ENCODE measurements around the gene ISG20.

Gene ISG20

DNA sequence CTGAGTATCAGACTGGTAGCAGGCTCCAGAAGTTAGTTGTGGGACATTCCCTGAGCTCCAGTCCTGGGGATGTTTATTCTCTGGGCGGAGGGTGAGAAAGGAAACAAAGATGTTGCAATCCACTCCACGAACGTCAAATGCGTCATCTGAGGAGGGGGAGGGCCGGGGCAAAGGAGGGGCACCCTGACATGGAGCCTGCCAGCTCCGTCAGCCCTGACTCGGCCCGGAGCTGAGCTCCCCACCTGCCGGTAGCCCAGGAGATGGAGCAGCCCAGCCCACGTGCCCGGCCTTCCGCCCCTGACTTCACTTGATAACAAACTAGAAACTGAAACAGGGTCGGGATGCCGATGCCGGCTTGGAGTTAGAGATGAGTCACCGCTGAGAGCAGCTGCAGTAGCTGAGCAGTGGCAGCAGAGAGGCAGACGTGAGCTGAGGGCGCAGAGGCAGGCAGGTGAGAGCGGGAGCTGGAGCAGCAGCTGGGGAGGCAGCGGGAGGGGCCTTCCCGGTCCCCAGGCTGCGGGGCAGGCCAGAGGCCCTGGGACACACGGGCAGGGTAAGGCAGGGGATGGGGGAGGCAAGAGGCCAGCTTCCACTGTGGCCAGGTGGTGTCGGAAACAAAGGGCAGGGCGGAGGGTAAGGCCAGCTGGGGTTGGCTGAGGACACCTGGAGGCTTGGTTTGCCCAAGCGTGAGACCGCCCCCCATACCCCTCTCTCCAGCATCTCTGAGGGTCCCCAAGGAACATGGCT is at the start of gene ISG20:
TSS of gene ISG20 (plus strand) at position 391 of the 747 bp plus-strand sequence. CDS start at position 742, 351 bp downstream.
- DNase-seq: peak; percentile 84

DNA sequence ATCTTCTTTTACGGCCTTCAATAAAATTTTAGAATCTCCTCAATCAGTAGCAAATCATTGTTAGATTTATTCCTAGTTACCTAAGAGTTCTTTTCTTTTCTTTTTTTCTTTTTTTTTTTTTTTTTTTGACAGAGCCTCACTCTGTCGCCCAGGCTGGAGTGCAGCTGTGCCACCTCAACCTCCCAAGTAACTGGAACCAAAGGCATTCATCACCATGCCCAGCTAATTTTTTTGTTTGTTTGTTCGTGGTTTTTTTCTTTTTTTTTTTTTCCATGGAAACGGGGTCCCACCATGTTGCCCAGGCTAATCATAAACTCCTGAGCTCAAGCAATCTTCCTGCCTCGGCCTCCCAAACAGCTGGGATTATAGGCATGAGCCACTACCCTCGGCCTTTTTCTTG is 48.1 kb upstream of the ISG20 start:
- DNase-seq: no peak

DNA sequence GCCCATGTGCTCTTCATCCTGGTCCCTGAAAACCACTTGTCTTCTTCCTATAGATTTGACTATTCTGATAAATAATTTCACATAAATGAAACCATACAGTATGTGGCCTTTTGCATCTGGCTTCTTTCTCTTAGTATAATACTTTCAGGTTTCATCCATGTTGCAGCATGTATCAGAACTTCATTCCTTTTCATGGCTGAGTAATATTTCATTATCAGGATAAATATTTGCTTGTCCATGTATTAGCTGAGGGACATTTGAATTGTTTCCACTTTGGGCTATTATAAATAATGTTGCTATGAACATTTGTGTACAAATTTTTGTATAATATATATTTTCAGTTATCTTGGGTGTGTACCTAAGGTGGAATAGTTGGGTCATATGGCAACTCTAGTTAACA is 47.4 kb upstream of the ISG20 start:
- no peak for DNase-seq

DNA sequence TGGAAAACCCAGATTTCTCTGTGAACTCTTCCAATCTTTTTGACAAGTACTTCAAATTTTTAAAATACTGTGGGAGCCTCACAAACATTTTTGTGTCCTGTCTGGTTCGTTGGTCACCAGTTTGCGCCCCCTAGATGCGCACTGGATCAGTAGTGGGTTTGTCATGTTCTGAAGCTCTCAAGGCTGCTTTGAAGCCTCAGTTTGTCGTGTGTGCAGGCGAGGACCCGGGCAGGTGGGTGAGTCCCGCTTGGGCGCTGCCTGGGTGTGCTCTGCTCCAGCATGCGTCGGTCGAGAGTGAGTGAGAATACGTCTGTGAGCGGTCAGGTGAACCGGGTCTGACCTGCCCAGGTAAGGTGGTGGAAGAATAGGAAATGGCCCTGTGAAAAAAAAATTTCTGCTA is 34.9 kb upstream of the ISG20 start:
- DNase-seq: no peak

DNA sequence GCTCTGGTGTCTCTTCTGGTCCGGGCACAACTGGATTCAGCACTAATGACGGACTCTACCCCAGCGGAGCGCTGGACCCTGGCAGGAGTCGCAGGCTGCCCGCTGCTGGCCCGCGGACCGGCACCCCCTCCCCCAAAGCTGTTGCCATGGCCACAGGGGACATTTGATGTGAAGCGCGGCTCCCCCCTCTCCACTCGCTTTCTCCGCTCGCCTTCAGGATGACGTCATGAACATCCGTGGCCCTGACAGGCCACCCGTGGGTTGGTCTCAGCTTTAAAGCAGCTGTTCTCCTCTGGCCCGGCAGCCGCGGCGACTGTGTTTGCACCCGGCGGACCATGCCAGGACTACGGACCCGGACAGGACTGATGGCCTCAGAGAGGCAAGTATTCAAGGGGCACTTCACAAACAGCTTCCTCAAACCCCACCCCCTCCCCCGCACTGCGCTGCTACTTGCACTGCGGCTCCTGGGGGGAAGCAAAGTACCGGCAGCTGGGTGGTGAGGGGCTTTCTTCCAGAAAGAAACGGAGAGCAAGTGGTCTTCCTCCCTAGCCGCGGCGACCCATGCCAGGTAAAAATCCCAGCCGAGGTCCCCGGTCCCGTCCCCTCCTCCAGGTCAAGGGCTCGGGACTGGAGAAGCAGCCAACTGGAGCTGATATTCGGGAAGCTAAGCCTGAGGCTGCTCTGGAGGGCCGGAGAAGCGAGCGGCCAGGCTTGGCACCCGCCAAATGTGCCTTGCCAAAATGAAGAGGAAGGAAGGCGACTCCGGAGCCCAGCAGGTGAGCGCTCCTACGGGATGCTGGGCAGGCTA is 34.2 kb upstream of the ISG20 start:
- no peak for DNase-seq

DNA sequence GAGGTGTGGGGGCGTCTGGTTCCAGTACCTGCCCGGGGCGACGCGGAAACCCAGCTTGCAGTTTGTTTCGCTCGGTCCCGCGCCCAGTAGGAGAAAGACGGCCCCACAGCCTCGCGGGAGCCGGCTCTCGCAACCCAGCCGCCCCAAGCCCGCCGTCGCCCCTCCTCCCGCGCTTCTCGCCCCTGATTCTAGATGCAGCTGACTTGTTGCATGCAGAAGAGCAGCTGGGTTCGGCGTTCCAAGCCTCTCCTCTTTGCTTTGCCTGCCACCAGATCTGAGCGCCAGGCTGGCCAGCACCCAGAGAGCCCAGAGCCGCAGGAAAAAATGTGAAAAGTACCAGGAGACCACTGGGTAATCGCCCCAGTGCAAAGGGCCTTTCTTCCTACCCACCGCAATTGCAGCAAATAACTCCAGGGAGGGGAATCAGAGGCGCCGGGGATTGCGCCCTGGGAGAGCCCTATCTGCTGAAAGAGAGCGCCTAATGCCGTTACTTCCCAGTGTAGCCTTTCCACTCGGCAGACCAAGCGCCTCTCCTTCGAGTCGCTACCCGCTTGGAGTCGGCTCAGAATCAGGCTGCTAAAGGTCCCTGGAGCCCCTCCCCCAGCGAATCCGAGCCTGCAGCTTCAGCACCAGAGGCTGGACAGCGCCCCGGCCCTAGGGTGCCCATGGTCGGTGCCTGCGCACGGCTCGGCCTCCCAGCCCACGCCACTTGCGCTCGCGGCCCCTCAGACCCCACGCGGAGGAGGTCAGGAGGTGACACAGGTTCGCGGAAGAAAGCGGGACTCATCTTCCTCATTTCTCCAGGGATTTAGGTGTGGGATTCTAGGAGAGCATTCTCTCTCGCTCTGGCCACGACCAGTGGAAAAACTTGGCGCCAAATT is 33.4 kb upstream of the ISG20 start:
- DNase-seq: no peak

DNA sequence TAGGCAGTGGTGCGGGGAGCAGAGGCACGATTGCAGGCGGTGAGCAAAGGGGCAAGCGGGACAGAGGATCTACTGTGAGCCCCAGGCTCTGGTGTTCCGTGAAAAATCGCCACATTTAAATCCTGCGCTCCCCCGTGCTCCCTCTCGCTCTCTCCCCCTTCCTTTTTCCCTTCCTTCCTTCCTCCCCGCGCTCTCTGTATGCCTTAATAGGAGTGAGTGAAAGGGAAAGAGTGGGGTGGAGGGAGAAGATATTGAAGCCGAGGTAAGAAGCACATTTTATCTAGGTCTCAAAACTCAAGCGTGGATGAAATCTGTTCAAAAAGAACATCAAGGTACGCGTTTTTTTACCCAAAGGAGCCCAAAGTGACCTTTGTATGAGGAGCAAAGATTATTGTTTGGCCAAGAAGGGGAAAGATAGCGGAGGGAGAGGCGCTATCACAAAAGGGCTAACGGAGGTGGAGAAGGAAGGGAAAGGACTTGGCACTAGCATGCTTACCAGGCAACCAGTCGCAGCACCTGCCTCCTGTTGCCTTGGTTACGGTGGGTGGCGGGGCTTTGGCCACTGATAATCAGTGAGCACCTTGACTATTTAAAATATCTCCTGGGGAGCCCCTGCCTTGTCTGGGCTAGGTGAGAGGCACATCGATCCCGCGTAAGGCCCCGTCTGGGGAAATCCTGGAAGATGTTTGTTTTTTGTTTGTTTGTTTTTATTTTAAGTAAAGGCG is 32.6 kb upstream of the ISG20 start:
- no peak for DNase-seq

DNA sequence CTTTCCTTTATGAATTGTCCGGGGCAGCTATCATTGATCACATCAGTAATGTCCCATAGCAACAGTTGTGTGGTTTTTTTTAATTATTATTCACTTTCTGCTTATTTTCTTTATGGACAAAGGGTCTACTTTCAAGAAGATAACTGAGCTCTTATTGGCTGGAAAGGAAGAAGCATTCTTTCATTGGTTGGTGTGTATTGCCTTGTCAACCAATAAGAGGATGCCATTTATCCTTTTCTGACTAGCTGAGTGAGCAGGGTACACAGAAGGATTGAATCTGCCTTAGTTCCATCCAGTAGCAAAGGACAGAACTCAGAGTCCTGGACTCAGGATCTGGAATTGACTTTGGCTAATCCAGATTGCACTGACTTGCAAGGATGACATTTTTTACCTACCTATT is 30.9 kb upstream of the ISG20 start:
- DNase-seq: no peak

DNA sequence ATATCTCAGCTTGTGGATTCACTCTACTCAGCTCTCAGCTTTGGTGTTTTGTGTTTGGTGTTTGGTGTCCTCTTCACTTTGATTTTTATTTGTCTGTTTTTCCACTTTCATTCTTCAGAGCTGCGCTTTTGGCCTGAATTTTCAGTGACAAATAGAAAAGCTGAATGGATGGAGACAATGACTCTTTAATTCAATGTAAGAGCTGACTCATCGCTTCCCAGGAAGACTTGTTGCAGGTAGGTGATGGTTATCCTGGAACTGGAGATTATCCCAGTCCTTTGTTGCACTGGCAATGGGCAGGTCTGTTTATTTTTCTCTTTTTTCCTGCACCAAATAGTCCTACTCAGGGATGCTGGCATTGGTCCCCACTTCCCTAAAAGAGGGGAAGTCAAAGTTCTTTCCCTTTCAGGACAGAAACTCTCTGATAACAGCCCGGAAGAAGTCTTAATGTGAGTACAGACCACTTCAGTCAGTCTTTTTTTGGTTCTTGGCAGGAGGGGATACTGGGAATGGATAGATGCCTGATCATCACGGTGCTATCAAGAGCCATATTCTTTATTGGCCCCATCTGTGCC is 30.1 kb upstream of the ISG20 start:
- DNase-seq: no peak

DNA sequence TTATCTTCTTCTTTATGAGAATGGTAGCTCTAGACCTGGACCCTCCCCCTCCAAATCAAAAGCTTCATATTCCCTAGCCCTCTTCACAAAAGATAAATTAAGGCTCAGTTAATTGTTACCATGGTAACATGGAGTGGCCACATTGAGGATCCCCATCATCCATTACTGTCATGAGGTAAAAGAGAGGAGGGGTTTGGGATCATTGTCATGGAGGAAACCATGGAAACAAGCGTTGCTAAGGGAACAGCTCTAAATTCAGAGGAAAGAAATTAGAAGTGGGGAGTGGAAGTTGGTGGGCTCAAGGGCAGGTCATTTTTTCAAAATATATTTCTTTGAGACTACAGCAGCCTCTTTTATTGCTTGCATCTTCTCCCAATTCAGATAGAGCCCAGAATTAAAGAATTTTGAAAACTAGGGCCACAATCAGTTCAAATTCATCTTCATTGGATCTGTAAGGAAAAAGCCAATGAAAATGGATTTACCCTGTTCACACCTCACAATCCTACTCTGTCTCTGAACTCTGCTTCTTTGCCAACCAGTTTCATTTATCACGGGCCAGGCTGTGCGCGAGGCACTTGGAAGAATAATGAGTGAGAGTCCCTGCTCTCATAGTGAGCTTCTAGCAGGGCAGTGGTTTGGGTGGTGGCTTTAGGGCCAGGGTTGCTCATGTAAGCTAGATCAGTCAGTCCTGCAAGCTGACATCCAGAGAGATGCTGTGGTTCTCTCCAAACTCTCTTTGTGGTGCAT is 29.3 kb upstream of the ISG20 start:
- no peak for DNase-seq

DNA sequence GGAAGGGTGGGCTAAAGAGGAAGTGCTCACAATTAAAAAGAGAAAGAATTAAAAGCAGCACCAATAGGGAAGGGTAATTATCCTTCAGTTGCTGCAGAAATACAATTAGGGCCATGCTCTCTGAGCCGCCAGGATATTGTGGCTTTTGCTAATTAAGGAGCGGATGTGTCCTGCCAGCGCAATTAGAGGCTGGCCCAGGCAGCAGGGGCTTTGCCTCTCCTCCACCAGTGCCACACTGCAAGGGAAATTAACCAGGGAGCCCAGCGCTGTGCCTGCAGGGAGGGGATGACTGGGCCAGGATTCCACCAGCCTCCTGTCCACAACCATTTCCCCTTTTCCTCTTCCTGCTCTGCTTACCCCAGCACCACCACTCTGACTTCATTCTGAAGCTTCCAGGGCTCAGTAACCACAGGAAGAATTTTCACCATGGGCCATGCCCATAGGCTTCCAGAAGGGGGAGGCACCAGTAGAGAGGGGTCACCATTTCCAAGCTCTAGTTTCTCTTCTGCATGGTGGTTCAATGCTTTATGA is 28.1 kb upstream of the ISG20 start:
- DNase-seq: no peak

DNA sequence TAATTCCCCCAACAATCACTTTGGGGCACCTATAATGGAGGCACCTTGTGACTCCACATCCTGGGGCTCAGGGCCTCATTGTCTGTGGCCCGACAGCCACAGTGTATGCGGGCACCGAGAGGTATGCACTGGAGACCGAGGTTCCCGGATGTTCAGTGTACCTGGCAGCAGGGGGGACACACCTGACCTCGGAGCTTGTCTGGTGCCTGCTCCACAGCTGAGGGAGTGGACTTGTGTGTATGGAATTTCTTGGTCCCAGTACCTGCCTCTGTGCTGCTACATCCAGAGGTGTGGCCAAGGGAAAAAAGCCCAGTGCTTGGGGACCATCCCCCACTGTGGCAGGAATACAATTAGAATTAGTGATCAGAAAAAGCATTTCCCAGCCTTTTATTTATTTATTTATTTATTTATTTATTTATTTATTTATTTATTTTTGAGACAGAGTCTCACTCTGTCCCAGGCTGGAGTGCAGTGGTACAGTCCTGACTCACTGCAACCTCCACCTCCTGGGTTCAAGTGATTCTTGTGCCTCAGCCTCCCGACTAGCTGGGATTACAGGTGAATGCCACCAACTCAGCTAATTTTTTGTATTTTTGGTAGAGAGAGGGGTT is 26.5 kb upstream of the ISG20 start:
- DNase-seq: no peak

DNA sequence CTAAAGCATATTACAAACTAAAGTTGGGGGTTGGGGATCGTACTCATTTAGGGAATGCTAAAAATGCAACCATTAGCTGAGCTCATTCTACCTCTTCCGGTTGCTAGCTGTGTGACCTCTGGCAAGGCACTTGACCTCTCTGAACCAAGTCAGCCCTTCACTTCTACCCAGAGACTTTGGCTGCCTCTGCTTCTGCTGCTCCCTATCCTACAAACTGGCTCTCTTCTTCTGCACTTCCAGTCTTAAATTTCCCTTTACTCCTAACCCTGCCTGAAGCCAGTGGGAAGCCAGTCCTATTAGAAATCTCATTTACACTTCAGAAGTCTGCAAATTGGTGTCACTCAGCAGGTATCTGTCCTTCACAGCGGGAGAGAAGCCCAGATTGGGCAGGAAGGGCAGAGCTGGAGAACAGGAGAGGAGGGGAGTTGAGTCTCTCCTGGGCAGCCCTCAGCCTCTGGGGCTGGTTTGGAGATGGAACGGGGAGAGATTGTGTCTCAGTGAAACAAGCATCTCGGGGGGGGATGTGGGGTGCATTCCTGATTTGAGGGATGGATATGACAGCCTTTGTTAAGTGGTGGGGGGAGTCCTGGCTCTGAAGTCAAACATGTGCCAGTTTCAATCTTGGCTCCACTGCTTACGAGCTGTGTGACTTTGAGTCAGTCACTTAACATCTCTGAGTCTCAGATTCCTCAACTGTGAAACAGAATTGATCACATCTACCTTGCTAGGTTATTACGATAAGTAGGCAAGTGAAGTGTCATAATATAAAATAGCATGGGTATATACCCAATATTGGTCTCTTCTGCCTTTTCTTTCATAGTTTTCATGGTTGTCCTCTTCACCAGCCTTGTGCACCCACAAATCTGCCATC is 25.5 kb upstream of the ISG20 start:
- no peak for DNase-seq

DNA sequence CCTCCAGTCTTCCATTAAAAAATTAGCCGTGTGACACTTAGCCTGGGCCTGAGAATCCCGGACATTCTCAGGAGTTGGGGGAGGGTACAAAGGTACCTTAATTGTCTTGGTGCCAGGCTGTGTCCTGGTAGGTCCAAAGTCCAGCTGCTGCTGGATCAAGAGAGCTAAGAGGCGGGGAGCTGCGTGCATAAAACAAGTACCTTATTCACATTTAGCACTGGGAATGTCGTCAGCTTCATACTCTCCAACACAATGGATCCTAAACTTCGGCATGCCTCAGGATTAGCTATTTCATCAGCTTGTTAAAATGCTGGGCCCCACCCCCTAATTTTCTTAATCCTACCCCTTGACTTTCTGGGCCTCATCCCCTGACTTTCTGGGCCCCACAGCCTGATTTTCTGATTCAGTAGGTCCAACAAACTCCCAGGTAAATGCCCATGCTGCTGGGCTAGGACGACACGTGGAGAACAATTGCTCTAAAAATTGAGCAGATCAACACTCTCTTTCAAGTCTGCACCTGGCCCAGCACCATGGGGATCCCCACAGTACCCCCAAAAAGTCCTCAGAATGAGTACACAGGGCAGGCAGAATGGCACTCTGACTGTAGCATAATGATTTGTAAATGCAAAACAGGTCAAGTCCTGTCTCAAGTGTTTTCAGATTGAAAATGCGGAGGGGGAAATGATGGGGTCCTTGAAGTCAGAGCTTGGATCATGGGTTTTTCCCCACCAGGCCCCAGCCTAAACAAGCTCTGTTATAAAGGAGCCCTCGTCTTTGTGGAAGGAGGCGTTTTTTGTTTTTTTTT is 23.3 kb upstream of the ISG20 start:
- no peak for DNase-seq

DNA sequence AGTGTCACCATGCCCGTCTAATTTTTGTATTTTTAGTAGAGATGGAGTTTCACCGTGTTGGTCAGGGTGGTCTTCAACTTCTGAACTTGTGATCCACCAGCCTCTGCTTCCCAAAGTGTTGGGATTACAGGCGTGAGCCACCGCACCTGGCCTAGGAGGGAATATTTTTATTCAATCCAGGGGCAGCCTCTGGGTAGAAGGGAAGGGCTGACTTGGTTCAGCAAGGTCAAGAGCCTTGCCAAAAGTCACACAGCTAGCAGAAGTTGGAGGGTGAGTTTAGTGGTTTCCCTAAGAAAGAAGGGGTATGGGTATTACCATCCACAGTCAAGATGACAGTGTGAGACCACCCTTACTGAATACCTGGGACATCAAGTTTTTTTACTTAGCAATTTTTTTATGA is 22.6 kb upstream of the ISG20 start:
- no peak for DNase-seq

DNA sequence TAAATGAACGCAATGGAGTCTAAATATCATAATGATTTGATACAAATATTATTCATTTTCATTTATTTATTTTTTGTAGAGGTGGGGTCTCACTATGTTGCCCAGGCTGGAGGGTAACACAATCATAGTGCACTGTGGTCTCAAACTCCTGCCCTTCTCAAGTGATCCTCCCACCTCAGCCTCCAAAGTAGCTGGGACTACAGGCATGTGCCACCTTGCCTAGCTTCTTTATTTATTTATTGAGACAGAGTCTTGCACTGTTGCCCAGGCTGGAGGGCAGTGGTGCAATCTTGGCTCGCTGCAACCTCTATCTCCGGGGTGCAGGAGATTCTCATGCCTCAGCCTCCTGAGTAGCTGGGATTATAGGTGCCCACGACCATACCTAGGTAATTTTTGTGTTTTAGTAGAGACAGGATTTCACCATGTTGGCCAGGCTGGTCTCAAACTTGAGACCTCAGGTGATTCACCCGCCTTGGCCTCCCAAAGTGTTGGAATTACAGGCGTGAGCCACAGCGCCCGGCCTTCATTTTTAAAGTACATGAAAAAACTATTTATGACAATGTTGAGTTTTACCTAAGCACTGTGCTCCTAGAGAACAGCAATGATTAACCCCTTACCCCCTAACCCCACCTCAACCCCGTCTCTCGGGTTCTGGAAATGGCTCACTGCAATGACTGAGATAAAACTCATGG is 21.6 kb upstream of the ISG20 start:
- no peak for DNase-seq

DNA sequence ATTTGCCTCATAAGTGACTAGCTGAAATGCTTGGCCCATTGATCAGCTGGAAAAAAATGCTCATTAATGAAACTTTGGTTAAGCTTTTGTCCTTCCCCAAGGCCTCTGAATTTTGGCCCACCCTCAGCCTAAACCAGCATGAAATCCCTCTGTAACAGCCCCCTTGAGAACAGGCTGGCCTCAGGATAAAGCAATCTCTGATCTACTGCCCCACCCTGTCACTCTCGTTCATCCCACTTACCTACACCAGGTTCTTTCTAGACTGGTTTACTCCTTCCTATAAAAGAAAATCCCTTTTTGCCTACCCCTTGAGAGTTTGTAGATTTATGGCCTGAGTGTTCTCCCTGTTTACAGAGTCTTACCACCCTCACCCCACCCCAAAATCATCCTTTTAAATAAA is 21.0 kb upstream of the ISG20 start:
- no peak for DNase-seq

DNA sequence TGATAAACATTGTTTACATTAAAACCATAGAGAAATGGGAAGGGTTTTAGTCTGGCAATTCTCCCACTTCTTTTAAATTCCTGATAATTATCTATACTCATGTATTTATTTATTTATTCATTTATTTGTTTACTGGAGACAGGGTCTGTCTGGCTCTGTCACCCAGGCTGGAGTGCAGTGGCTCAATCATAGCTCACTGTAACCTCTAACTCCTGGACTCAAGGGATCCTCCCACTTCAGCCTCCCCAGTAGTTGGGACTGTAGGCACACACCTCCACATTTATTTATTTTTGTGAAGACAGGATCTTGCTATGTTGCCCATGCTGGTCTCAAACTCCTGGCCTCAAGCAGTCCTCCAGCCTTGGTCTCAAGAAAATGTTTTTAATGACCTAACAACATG is 20.1 kb upstream of the ISG20 start:
- DNase-seq: no peak

Data from NCI-H510A (cell line).